Liver (tissue), 9 donors: ENCODE results near the gene SHISA4. TPM values are rescaled to one million over a fixed set of nuclear protein-coding genes. Genes with fewer than 3 reads are reported as not detected.

Source experiments
- DNase-seq: peaks from one replicate; pipeline ENCODE4 v3.0.0-alpha.2; 2017; ENCODE audit warnings: low spot score
- H3K27ac ChIP-seq, 2 donors: one replicate each; pipeline ENCODE4 v1.7.0; 2013; ENCODE audit warnings: inconsistent platforms in 2 of 2, low read length in 2 of 2, control low read depth in 1 of 2, low read depth in 1 of 2, mild to moderate bottlenecking in 1 of 2
- H3K27me3 ChIP-seq, 4 donors: one replicate each; pipeline versions ENCODE4 v1.6.1 to v1.7.0; 2013; ENCODE audit warnings: low read length in 3 of 4, inconsistent platforms in 1 of 4, mild to moderate bottlenecking in 1 of 4, moderate library complexity in 1 of 4; ENCODE audit not compliant: control insufficient read depth in 4 of 4, insufficient read depth in 4 of 4
- H3K36me3 ChIP-seq, 4 donors: one replicate each; pipeline versions ENCODE4 v1.6.1 to v1.7.0; 2013; ENCODE audit warnings: low read length in 3 of 4, mild to moderate bottlenecking in 3 of 4, low read depth in 1 of 4, moderate library complexity in 1 of 4; ENCODE audit not compliant: control insufficient read depth in 4 of 4, insufficient read depth in 3 of 4
- H3K4me1 ChIP-seq, 4 donors: one replicate each; pipeline versions ENCODE4 v1.6.1 to v1.7.0; 2013; ENCODE audit warnings: low read length in 3 of 4, mild to moderate bottlenecking in 3 of 4, moderate library complexity in 1 of 4; ENCODE audit not compliant: control insufficient read depth in 4 of 4, insufficient read depth in 4 of 4
- H3K4me3 ChIP-seq, 3 donors: one replicate each; pipeline versions ENCODE4 v1.6.1 to v1.7.0; 2013; ENCODE audit warnings: low read length in 3 of 3, control low read depth in 1 of 3, low read depth in 1 of 3, mild to moderate bottlenecking in 1 of 3
- H3K9ac ChIP-seq, 2 donors: one replicate each; pipeline ENCODE4 v1.7.0; 2013; ENCODE audit warnings: low read length in 2 of 2, mild to moderate bottlenecking in 2 of 2, moderate library complexity in 2 of 2, control low read depth in 1 of 2, low read depth in 1 of 2
- H3K9me3 ChIP-seq, 4 donors: one replicate each; pipeline versions ENCODE4 v1.6.1 to v1.7.0; 2013; ENCODE audit warnings: low read length in 3 of 4; ENCODE audit not compliant: control insufficient read depth in 4 of 4
- ATF3 ChIP-seq: IDR thresholded peaks from 2 replicates; pipeline ENCODE4 v1.6.1; 2016; ENCODE audit warnings: antibody characterized with exemption
- CTCF ChIP-seq: fragments of 150-350 bp; IDR thresholded peaks from 2 replicates; pipeline ENCODE4 v1.5.1; 2017; ENCODE audit warnings: improper control_type of control experiment, low read depth, low read length; ENCODE audit not compliant: missing input control
- EGR1 ChIP-seq, 2 donors: IDR thresholded peaks; 2 replicates each; pipeline ENCODE4 v1.6.1; 2016 to 2018; ENCODE audit warnings: antibody characterized with exemption in 2 of 2, low read depth in 2 of 2
- FOXA1 ChIP-seq: IDR thresholded peaks from 2 replicates; pipeline ENCODE4 v1.6.1; 2016; ENCODE audit warnings: antibody characterized with exemption
- FOXA2 ChIP-seq: IDR thresholded peaks from 2 replicates; pipeline ENCODE4 v1.6.1; 2016; ENCODE audit warnings: antibody characterized with exemption
- GABPA ChIP-seq, 2 donors: IDR thresholded peaks in 1 of 2; conservative IDR thresholded peaks in 1 of 2; 2 replicates each; pipeline ENCODE4 v1.6.1; 2016; ENCODE audit warnings: antibody characterized with exemption in 2 of 2, mild to moderate bottlenecking in 1 of 2, moderate library complexity in 1 of 2
- HNF4A ChIP-seq, 2 donors: conservative IDR thresholded peaks; 2 replicates each; pipeline ENCODE4 v1.6.1; 2016; ENCODE audit warnings: antibody characterized with exemption in 2 of 2, mild to moderate bottlenecking in 2 of 2
- HNF4G ChIP-seq: IDR thresholded peaks from 2 replicates; pipeline ENCODE4 v1.6.1; 2016; ENCODE audit warnings: antibody characterized with exemption
- JUND ChIP-seq, 2 donors: IDR thresholded peaks; 2 replicates each; pipeline ENCODE4 v1.6.1; 2016; ENCODE audit warnings: antibody characterized with exemption in 2 of 2
- MAX ChIP-seq: IDR thresholded peaks from 2 replicates; pipeline ENCODE4 v1.6.1; 2016; ENCODE audit warnings: antibody characterized with exemption
- RAD21 ChIP-seq, 2 donors: IDR thresholded peaks; 2 replicates each; pipeline ENCODE4 v1.6.1; 2016; ENCODE audit warnings: antibody characterized with exemption in 2 of 2, mild to moderate bottlenecking in 2 of 2
- REST ChIP-seq: IDR thresholded peaks from 2 replicates; pipeline ENCODE4 v1.6.1; 2016; ENCODE audit warnings: antibody characterized with exemption, mild to moderate bottlenecking
- RXRA ChIP-seq, 2 donors: IDR thresholded peaks; 2 replicates each; pipeline ENCODE4 v1.6.1; 2017 to 2018; ENCODE audit warnings: antibody characterized with exemption in 2 of 2, mild to moderate bottlenecking in 1 of 2
- SP1 ChIP-seq: IDR thresholded peaks from 2 replicates; pipeline ENCODE4 v1.6.1; 2018; ENCODE audit warnings: antibody characterized with exemption, mild to moderate bottlenecking
- TAF1 ChIP-seq: conservative IDR thresholded peaks from 2 replicates; pipeline ENCODE4 v1.6.1; 2016; ENCODE audit warnings: antibody characterized with exemption, mild to moderate bottlenecking
- YY1 ChIP-seq: IDR thresholded peaks from 2 replicates; pipeline ENCODE4 v1.6.1; 2016; ENCODE audit warnings: antibody characterized with exemption, mild to moderate bottlenecking
- ZBTB33 ChIP-seq: IDR thresholded peaks from 2 replicates; pipeline ENCODE4 v1.6.1; 2016; ENCODE audit warnings: antibody characterized with exemption
- WGBS: extraction: QIAGEN DNeasy Blood & Tissue Kit; methylation state at CpG from one replicate; pipeline ENCODE4 v1.1.7; 2013; 5-methylcytosine and 5-hydroxymethylcytosine counted together
- polyA plus RNA-seq, 2 donors: library from polyadenylated mRNA; stranded (reverse) in 1 of 2; unstranded in 1 of 2; fragments of 200-250 nt in 1 of 2; fragments of >200 nt in 1 of 2; fragmentation: Nextera tagmentation in 1 of 2; extraction: Ambion mirVana in 1 of 2; gene quantifications; one replicate each; pipeline versions ENCODE4 v1.2.1 to v1.2.3, GENCODE V29; 2013 to 2015
- total RNA-seq, 2 donors: library from RNA; depleted of rRNA; stranded (reverse); fragments of >200 nt; gene quantifications; one replicate each; pipeline ENCODE4 v1.2.3, GENCODE V29; 2014
- donor health status: healthy.
- donor health status: healthy.
- donor health status: healthy.
- donor health status: healthy.
- donor health status: healthy.

The SHISA4 gene
- total and polyA plus RNA-seq, 4 donors = 0.47 to 4.1 (median 2.1) TPM

- no peak for DNase-seq
- no peak overlapping the region for H3K9ac ChIP-seq
- TF ChIP-seq SP1 = no peak
- no peak for TF ChIP-seq REST
- TF ChIP-seq RAD21 (IDR thresholded peaks at IDR 0.05) = no peak
- TF ChIP-seq RXRA (IDR thresholded peaks at IDR 0.05) = no peak
- TF ChIP-seq FOXA1 = no peak
- TF ChIP-seq JUND (IDR thresholded peaks at IDR 0.05) = no peak
- no peak for TF ChIP-seq YY1
- no peak for TF ChIP-seq MAX
- no peak for TF ChIP-seq EGR1 (IDR thresholded peaks at IDR 0.05; ENCODE audit: low read depth in 2 of 2)
- no peak for TF ChIP-seq CTCF
- no peak for TF ChIP-seq ZBTB33
- TF ChIP-seq ATF3 = no peak
These were observed 3.5 kb downstream of the SHISA4 start for GRCh38 chr1:201892211-201892610.

GRCh38 chr1:201893431-201893830 lies 4.7 kb downstream of the SHISA4 start:
- H3K9me3 ChIP-seq = no peaks in the 10 kb centered on the region
- no peaks in the 10 kb centered on the region for H3K27me3 ChIP-seq
- no peak for DNase-seq
- H3K36me3 ChIP-seq = no peaks in the 10 kb centered on the region
- H3K4me1 ChIP-seq = peaks cover 5 to 12% (median 8%) of the 10 kb centered on the region in 4 donors
- no peak overlapping the region for H3K9ac ChIP-seq
- 63% methylated on average over 3 of the region's 3 CpGs for WGBS
- H3K4me3 ChIP-seq = no peak overlapping the region
- no peak overlapping the region for H3K27ac ChIP-seq
- no peak for TF ChIP-seq ZBTB33
- TF ChIP-seq EGR1 (IDR thresholded peaks at IDR 0.05; ENCODE audit: low read depth in 2 of 2) = no peak
- no peak for TF ChIP-seq GABPA (IDR thresholded peaks at IDR 0.05 in 1 of 2, conservative IDR thresholded peaks at IDR 0.05 in 1 of 2)
- TF ChIP-seq FOXA2 = no peak
- TF ChIP-seq HNF4G = no peak
- no peak for TF ChIP-seq JUND (IDR thresholded peaks at IDR 0.05)
- TF ChIP-seq FOXA1 = no peak
- no peak for TF ChIP-seq REST
- no peak for TF ChIP-seq TAF1
- no peak for TF ChIP-seq SP1
- TF ChIP-seq ATF3 = no peak
- TF ChIP-seq MAX = no peak
- no peak for TF ChIP-seq HNF4A (conservative IDR thresholded peaks at IDR 0.05)

More at GRCh38 chr1:201892211-201892610, 3.5 kb downstream of the SHISA4 start:
- Histone ChIP-seq H3K9me3 (no peaks in the 10 kb centered on the region), H3K4me3 (no peak overlapping the region), H3K27me3 (no peaks in the 10 kb centered on the region), H3K36me3 (no peaks in the 10 kb centered on the region), H3K4me1 (peaks cover 8 to 14% (median 10%) of the 10 kb centered on the region in 4 donors), H3K27ac (no peak overlapping the region)
- 94% methylated on average over 6 of the region's 6 CpGs for WGBS
